RWPE1 (cell line): ENCODE measurements around the gene TNFAIP3.
"Not testable (repeated sequence)": the region's sequence is repeated elsewhere in the genome, so short reads cannot be mapped to it uniquely, and the experiment has no call there.

Experiments used
- CTCF ChIA-PET: fragments of 350-600 bp; sonication (Branson Sonifier 250); formaldehyde crosslinking; extraction: SDS; loops from one replicate; lab custom pipeline; 2021; lab: Yijun Ruan, JAX
- POLR2A ChIA-PET: fragments of 400-600 bp; formaldehyde crosslinking; extraction: SDS; loops from one replicate; lab custom pipeline; 2020; ENCODE audit warnings: antibody characterized with exemption; ENCODE audit not compliant: low non-redundant PET; lab: Yijun Ruan, JAX
- DNase-seq: peaks from one replicate; pipeline ENCODE4 v3.0.0; 2012; ENCODE audit warnings: low spot score
- H3K27ac ChIP-seq: fragments of 450-650 bp; 2 replicates; pipeline ENCODE4 v1.5.1; 2017
- TF ChIP-seq, protein P1 (sequence below): fragments of 450-650 bp; conservative IDR thresholded peaks from 2 replicates; pipeline ENCODE4 v1.5.1; 2017; ENCODE audit warnings: low read depth, mild to moderate bottlenecking

TNFAIP3 gene

DNA sequence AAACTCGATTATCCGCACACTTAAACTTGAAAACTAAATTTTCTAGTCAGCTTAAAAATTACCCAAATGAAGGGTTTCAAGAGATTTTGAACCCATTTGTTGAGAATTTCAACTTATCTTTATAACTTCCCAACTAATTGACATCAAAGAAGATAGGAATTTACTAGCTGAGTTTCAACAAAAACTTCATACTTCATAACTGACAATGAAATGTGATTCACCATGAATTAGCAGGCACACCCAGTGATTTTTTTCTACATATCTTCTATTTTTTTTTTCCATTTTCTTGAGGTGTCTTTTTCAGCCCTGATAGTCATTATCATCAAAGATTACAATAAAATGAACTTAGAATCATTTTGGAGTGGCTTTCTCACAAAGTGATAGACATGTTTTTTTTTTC, 26.7 kb downstream of the TNFAIP3 start:
- TF ChIP-seq, protein P1, sequence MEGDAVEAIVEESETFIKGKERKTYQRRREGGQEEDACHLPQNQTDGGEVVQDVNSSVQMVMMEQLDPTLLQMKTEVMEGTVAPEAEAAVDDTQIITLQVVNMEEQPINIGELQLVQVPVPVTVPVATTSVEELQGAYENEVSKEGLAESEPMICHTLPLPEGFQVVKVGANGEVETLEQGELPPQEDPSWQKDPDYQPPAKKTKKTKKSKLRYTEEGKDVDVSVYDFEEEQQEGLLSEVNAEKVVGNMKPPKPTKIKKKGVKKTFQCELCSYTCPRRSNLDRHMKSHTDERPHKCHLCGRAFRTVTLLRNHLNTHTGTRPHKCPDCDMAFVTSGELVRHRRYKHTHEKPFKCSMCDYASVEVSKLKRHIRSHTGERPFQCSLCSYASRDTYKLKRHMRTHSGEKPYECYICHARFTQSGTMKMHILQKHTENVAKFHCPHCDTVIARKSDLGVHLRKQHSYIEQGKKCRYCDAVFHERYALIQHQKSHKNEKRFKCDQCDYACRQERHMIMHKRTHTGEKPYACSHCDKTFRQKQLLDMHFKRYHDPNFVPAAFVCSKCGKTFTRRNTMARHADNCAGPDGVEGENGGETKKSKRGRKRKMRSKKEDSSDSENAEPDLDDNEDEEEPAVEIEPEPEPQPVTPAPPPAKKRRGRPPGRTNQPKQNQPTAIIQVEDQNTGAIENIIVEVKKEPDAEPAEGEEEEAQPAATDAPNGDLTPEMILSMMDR: no peak
- POLR2A ChIA-PET: no interaction called here
- peak; percentile 50 for DNase-seq
- CTCF ChIA-PET: interaction anchor here (1.4 kb wide), 1 partner anchor 23 kb away, joined by 5 read pairs; no protein-coding TSS in a partner anchor
- H3K27ac ChIP-seq: no peak overlapping the region

DNA sequence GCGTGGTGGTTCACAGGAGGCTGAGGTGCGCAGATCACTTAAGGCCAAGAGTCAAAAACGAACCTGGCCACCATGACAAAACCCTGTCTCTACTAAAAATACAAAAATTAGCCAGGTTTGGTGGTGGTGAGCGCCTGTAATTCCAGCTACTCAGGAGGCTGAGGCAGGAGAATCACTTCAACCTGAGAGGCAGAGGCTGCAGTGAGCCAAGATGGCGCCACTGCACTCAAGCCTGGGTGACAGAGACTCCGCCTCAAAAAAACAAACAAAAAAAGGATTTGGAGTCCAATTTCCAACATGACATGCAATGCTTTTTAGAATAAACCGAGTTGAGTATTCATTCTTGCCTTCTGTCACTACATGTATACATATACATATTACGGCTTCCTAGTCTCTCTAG, 27.3 kb downstream of the TNFAIP3 start:
- H3K27ac ChIP-seq, CTCF ChIA-PET, DNase-seq, POLR2A ChIA-PET: not testable (repeated sequence)

DNA sequence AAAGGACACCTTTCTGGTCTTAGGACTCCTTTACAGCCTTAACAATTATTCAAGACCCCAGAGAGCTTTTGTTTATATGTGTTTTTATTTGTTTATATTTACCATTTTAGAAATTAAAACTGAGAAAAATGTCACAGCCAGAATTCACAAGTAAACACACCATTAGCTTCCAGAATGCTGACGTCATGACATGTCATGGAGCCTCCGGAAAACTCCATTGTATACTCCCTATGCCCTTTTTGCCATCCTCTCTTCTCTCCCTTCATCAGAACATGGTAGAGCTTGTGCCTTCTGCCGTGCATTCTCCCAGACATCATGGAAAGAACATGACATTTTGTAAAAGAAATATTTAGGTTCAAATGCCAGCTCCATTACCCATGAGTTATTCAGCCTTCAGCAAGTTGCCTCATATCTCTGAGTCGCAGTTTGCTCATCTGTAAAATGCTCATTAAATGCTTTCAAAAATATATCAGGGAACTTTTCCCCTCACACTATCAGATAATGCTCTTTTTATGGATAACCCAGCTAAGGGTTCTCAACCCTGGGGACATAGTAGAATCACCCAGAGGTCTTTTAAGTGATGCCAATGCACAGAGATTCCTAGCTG, 27.8 kb downstream of the TNFAIP3 start:
- no peak for DNase-seq
- TF ChIP-seq, protein P1: no peak
- POLR2A ChIA-PET: no interaction called here
- CTCF ChIA-PET: interaction anchor here (0.5 kb wide), 1 partner anchor 176 kb away, joined by 3 read pairs; no protein-coding TSS in a partner anchor
- H3K27ac ChIP-seq: no peak overlapping the region

DNA sequence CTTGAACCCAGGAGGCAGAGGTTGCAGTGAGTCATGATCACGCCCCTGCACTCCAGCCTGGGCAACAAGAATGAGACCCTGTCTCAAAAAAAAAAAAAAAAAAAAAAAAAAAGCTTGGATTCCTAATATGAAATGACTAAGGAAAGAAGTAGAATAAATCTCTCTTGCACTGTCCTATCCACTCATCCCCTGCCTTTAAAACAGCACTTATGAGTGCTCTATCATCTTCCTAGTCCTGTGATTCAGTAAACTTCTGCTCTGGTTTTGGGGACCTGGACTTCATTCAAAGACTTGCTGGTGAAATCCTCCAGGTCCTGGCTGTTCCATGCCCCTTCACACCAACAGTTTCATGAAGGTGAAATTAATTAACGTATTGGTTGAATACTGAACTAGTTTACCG, 29.6 kb downstream of the TNFAIP3 start:
- ChIA-PET CTCF (interaction anchor here (0.6 kb wide), 1 partner anchor 235 kb away, joined by 3 read pairs; no protein-coding TSS in a partner anchor), POLR2A (no interaction called here)
- no peak for DNase-seq
- TF ChIP-seq, protein P1: no peak
- H3K27ac ChIP-seq: no peak overlapping the region

DNA sequence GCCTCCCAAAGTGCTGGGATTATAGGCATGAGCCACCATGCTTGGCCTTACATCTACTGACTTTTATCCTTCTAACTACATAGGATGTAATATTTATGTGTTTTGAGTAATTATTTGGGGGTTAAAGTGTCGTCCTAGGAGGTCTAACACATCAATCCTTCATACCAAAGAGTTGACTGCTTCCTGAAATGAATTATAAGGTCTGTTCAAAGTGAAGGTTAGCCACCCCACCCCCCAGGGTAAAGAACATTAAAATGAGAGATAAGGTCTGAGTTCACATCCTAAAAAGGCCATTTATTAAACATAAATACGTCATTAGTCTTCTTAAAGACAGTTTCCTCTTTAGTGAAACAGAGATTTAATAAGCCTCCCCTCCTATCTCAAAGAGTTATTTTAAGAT, 33.8 kb downstream of the TNFAIP3 start:
- TF ChIP-seq, protein P1: no peak
- no peak overlapping the region for H3K27ac ChIP-seq
- CTCF ChIA-PET: no interaction called here
- DNase-seq: no peak
- POLR2A ChIA-PET: no interaction called here

DNA sequence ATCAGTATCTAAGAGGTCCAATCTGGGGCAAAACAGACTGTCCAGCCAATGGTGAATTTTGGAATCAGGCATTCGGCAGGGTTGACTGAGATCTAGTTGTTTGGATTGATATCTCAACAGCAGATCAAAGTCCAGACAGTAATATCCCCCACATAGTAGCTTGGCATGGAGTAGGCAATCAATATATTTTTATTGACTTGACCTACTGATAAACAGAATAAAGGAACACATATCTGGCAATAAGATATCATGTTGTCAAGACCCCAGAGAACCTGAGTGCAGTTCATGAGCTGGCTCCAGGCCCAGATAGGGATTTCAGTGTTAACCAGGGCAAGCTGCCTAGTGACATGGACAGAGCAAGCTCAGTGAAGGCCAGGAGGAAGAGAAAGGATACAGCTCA, 34.4 kb downstream of the TNFAIP3 start:
- no peak for DNase-seq
- TF ChIP-seq, protein P1: no peak
- H3K27ac ChIP-seq: no peak overlapping the region
- ChIA-PET POLR2A (no interaction called here), CTCF (no interaction called here)

DNA sequence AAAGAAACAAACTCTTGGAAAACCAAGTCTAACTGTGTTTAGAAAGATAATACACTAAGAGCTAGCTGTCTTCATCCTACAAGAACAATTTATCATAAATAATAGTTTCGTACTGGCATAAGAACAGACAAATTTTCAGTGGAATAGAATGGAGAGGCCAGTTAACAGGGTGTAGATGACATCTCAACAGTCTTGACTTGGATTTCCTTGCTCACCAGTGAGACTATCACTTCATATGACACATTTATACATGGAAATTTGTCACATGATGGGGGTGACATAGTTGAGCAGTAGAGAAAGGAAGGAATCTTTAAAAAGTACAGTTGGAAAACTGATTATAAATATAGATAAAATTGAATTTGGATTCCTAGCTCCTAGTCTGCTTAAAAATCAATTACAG, 35.6 kb downstream of the TNFAIP3 start:
- H3K27ac ChIP-seq: no peak overlapping the region
- no peak for DNase-seq
- CTCF ChIA-PET: no interaction called here
- TF ChIP-seq, protein P1: no peak
- POLR2A ChIA-PET: no interaction called here
